ENCODE results near the gene SLC12A9. TPM values are rescaled to one million over a fixed set of nuclear protein-coding genes. Genes with fewer than 3 reads are reported as not detected.

The SLC12A9 gene
- total RNA-seq, 4 donors from 2014 or later: 21.0 to 46.2 (median 23.1) TPM

- TF ChIP-seq POLR2AphosphoS5 (IDR thresholded peaks at IDR 0.05) (no peak), EP300 (IDR thresholded peaks at IDR 0.05; ENCODE audit: low read depth) (no peak), POLR2A (IDR thresholded peaks at IDR 0.05) (no peak)
- TF ChIP-seq, protein P1, sequence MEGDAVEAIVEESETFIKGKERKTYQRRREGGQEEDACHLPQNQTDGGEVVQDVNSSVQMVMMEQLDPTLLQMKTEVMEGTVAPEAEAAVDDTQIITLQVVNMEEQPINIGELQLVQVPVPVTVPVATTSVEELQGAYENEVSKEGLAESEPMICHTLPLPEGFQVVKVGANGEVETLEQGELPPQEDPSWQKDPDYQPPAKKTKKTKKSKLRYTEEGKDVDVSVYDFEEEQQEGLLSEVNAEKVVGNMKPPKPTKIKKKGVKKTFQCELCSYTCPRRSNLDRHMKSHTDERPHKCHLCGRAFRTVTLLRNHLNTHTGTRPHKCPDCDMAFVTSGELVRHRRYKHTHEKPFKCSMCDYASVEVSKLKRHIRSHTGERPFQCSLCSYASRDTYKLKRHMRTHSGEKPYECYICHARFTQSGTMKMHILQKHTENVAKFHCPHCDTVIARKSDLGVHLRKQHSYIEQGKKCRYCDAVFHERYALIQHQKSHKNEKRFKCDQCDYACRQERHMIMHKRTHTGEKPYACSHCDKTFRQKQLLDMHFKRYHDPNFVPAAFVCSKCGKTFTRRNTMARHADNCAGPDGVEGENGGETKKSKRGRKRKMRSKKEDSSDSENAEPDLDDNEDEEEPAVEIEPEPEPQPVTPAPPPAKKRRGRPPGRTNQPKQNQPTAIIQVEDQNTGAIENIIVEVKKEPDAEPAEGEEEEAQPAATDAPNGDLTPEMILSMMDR (IDR thresholded peaks at IDR 0.05): no peak
- in situ Hi-C loops (cut with MboI; ENCODE audit: low pct_ligation_motif_present in 1 of 4, low pct_unique_long_range_greater_than_20kb in 1 of 4, low sequenced_read_pairs in 3 of 4): no loop called here
- no peaks in the 10 kb centered on the region for H3K36me3 ChIP-seq
- H3K4me3 ChIP-seq: no peak overlapping the region
- WGBS, 2 donors (ENCODE audit: low coverage in 1 of 2): 84% methylated on average over 8 of the region's 8 CpGs
- H3K27me3 ChIP-seq: peaks cover 4% of the 10 kb centered on the region
- intact Hi-C loops (cut with DNase I; ENCODE audit: low total_unique reads): no loop called here
- DNase-seq: no peak
- peaks cover 0 to 19% (median 8%) of the 10 kb centered on the region in 4 donors for H3K4me1 ChIP-seq
- no peak overlapping the region for H3K27ac ChIP-seq
- no peaks in the 10 kb centered on the region for H3K9me3 ChIP-seq
Observed at GRCh38 chr7:100914879-100915447, 62.5 kb downstream of the SLC12A9 start.

Small RNA genes within 50 kb of the gene (small RNA-seq; reads per million reads assigned to genes)
- gene RN7SL549P (0 reads per million in 4 donors), gene RN7SL750P (0 reads per million in 4 donors)

Other genes starting within 250 kb of the SLC12A9 start
- gene MOSPD3, start 240.2 kb upstream of the SLC12A9 start, total RNA-seq: 10 to 100 TPM; 13.5 to 39.6 (median 18.4) TPM
- under 1 TPM in 3 of 4 donors, not detected in 1; 0.60 to 0.68 (median 0.64) TPM for gene TFR2, start 211.2 kb upstream of the SLC12A9 start, total RNA-seq
- not detected for gene ACTL6B, start 196.3 kb upstream of the SLC12A9 start, total RNA-seq
- gene GNB2, start 179.0 kb upstream of the SLC12A9 start, total RNA-seq: 100 to 1,000 TPM; 192 to 301 (median 246) TPM
- gene GIGYF1, start 158.5 kb upstream of the SLC12A9 start, total RNA-seq: 100 to 1,000 TPM in 1 of 4 donors, 10 to 100 TPM in 3; 25.4 to 104 (median 51.8) TPM
- gene POP7, start 146.6 kb upstream of the SLC12A9 start, total RNA-seq: 10 to 100 TPM; 10.7 to 58.7 (median 34.1) TPM
- not detected for gene EPO, start 132.2 kb upstream of the SLC12A9 start, total RNA-seq
- not detected for gene ZAN, start 119.1 kb upstream of the SLC12A9 start, total RNA-seq
- gene EPHB4, start 25.2 kb upstream of the SLC12A9 start, total RNA-seq: 10 to 100 TPM; 23.2 to 95.5 (median 43.5) TPM
- gene TRIP6, start 14.7 kb downstream of the SLC12A9 start, total RNA-seq: 10 to 100 TPM; 10.9 to 24.3 (median 21.2) TPM
- 100 to 1,000 TPM in 2 of 4 donors, 10 to 100 TPM in 2; 64.6 to 217 (median 103) TPM for gene SRRT, start 22.4 kb downstream of the SLC12A9 start, total RNA-seq
- gene UFSP1, start 37.0 kb downstream of the SLC12A9 start, total RNA-seq: 10 to 100 TPM in 1 of 4 donors, 1 to 10 TPM in 2, not detected in 1; 1.3 to 19.1 (median 3.7) TPM
- gene ACHE, start 43.2 kb downstream of the SLC12A9 start, total RNA-seq: 10 to 100 TPM in 3 of 4 donors, 1 to 10 TPM in 1; 3.8 to 29.9 (median 14.3) TPM
- 100 to 1,000 TPM in 1 of 4 donors, 10 to 100 TPM in 3; 11.7 to 233 (median 64.7) TPM for gene MUC3A, start 96.8 kb downstream of the SLC12A9 start, total RNA-seq
- 1,000 to 10,000 TPM in 1 of 4 donors, 100 to 1,000 TPM in 2, 10 to 100 TPM in 1; 90.2 to 2,095 (median 445) TPM for gene MUC12, start 116.9 kb downstream of the SLC12A9 start, total RNA-seq
- 100 to 1,000 TPM in 1 of 4 donors, 10 to 100 TPM in 2, under 1 TPM in 1; 0.80 to 102 (median 20.0) TPM for gene MUC17, start 167.4 kb downstream of the SLC12A9 start, total RNA-seq
- gene TRIM56, start 232.8 kb downstream of the SLC12A9 start, total RNA-seq: 10 to 100 TPM; 23.8 to 50.0 (median 35.1) TPM